Measurements from ENCODE around the gene RBBP5.

Gene RBBP5

GRCh38 chr1:205141236-205142101 lies 19.7 kb upstream of the RBBP5 start:
- Histone ChIP-seq H3K14ac (ENCODE audit: low read length) (no peak overlapping the region), H3K79me1 (ENCODE audit: low read depth, low read length) (no peaks in the 10 kb centered on the region), H3K18ac (ENCODE audit: low read length) (no peak overlapping the region), H3K23ac (ENCODE audit: low read depth, low read length, poor library complexity) (no peak overlapping the region), H3K9me3 (replicated peaks in 1 of 2; ENCODE audit: control insufficient read depth in 2 of 2, insufficient read depth in 1 of 2, low read depth in 1 of 2, low read length in 2 of 2) (no peaks in the 10 kb centered on the region), H3K4me1 (ENCODE audit: control insufficient read depth in 2 of 2, insufficient read depth in 1 of 2, low read depth in 1 of 2, low read length in 2 of 2) (peaks cover 0 to 4% of the 10 kb centered on the region in 2 donors), H4K8ac (ENCODE audit: low read depth, low read length) (no peak overlapping the region), H3K9ac (ENCODE audit: low read depth, low read length, poor library complexity) (peak overlapping the region; percentile 74), H3K4ac (ENCODE audit: low read length) (no peak overlapping the region), H2BK5ac (ENCODE audit: low read length) (no peak overlapping the region), H4K91ac (ENCODE audit: low read depth, low read length, poor library complexity) (no peak overlapping the region), H3K36me3 (replicated peaks in 1 of 2; ENCODE audit: control insufficient read depth in 2 of 2, insufficient read depth in 2 of 2, low read length in 2 of 2) (peaks cover 0 to 2% of the 10 kb centered on the region in 2 donors), H2BK12ac (ENCODE audit: low read length) (no peak overlapping the region), H3K4me2 (ENCODE audit: insufficient read depth, low read length, poor library complexity, severe bottlenecking) (no peak overlapping the region), H2BK120ac (ENCODE audit: low read depth, low read length) (no peak overlapping the region), H2BK15ac (ENCODE audit: low read length) (no peak overlapping the region), H2AFZ (ENCODE audit: low read length) (no peak overlapping the region), H2AK5ac (ENCODE audit: low read depth, low read length) (no peak overlapping the region), H3K27me3 (ENCODE audit: control insufficient read depth in 3 of 3, insufficient read depth in 3 of 3, low read depth in 1 of 3, low read length in 3 of 3) (no peaks in the 10 kb centered on the region), H3K4me3 (ENCODE audit: low read length in 2 of 2) (no peak overlapping the region), H3K27ac (replicated peaks; ENCODE audit: low read length) (no peak overlapping the region)
- DNase-seq (ENCODE audit: low spot score) = peak; percentile 69
- no CpG with 5 or more reads among the region's 12 CpGs for WGBS, 2 donors (ENCODE audit: extremely low coverage in 2 of 2, insufficient read length in 2 of 2, insufficient replicate concordance in 1 of 2)

GRCh38 chr1:205140113-205140512 lies 18.3 kb upstream of the RBBP5 start:
- Histone ChIP-seq H4K91ac (ENCODE audit: low read depth, low read length, poor library complexity) (no peak overlapping the region), H2BK5ac (ENCODE audit: low read length) (no peak overlapping the region), H3K4me1 (ENCODE audit: control insufficient read depth in 2 of 2, insufficient read depth in 1 of 2, low read depth in 1 of 2, low read length in 2 of 2) (peaks cover 0 to 4% of the 10 kb centered on the region in 2 donors), H3K4me2 (ENCODE audit: insufficient read depth, low read length, poor library complexity, severe bottlenecking) (no peak overlapping the region), H2AFZ (ENCODE audit: low read length) (no peak overlapping the region), H3K14ac (ENCODE audit: low read length) (no peak overlapping the region), H3K27ac (replicated peaks; ENCODE audit: low read length) (no peak overlapping the region), H3K27me3 (ENCODE audit: control insufficient read depth in 3 of 3, insufficient read depth in 3 of 3, low read depth in 1 of 3, low read length in 3 of 3) (no peaks in the 10 kb centered on the region), H3K18ac (ENCODE audit: low read length) (no peak overlapping the region), H2BK12ac (ENCODE audit: low read length) (no peak overlapping the region), H3K9ac (ENCODE audit: low read depth, low read length, poor library complexity) (no peak overlapping the region), H3K9me3 (replicated peaks in 1 of 2; ENCODE audit: control insufficient read depth in 2 of 2, insufficient read depth in 1 of 2, low read depth in 1 of 2, low read length in 2 of 2) (no peaks in the 10 kb centered on the region), H4K8ac (ENCODE audit: low read depth, low read length) (no peak overlapping the region), H2BK15ac (ENCODE audit: low read length) (no peak overlapping the region), H3K4ac (ENCODE audit: low read length) (no peak overlapping the region), H2BK120ac (ENCODE audit: low read depth, low read length) (no peak overlapping the region), H3K4me3 (ENCODE audit: low read length in 2 of 2) (no peak overlapping the region), H2AK5ac (ENCODE audit: low read depth, low read length) (no peak overlapping the region), H3K79me1 (ENCODE audit: low read depth, low read length) (no peaks in the 10 kb centered on the region), H3K23ac (ENCODE audit: low read depth, low read length, poor library complexity) (no peak overlapping the region), H3K36me3 (replicated peaks in 1 of 2; ENCODE audit: control insufficient read depth in 2 of 2, insufficient read depth in 2 of 2, low read length in 2 of 2) (no peaks in the 10 kb centered on the region)
- DNase-seq (ENCODE audit: low spot score) = no peak
- no CpG with 5 or more reads among the region's 4 CpGs for WGBS, 2 donors (ENCODE audit: extremely low coverage in 2 of 2, insufficient read length in 2 of 2, insufficient replicate concordance in 1 of 2)

- Histone ChIP-seq H2BK120ac (ENCODE audit: low read depth, low read length) (no peak overlapping the region), H3K9ac (ENCODE audit: low read depth, low read length, poor library complexity) (no peak overlapping the region), H2AK5ac (ENCODE audit: low read depth, low read length) (no peak overlapping the region), H3K36me3 (replicated peaks in 1 of 2; ENCODE audit: control insufficient read depth in 2 of 2, insufficient read depth in 2 of 2, low read length in 2 of 2) (no peaks in the 10 kb centered on the region), H3K4ac (ENCODE audit: low read length) (no peak overlapping the region), H4K91ac (ENCODE audit: low read depth, low read length, poor library complexity) (no peak overlapping the region), H2BK15ac (ENCODE audit: low read length) (no peak overlapping the region), H3K27me3 (ENCODE audit: control insufficient read depth in 3 of 3, insufficient read depth in 3 of 3, low read depth in 1 of 3, low read length in 3 of 3) (no peaks in the 10 kb centered on the region), H3K23ac (ENCODE audit: low read depth, low read length, poor library complexity) (no peak overlapping the region), H3K4me1 (ENCODE audit: control insufficient read depth in 2 of 2, insufficient read depth in 1 of 2, low read depth in 1 of 2, low read length in 2 of 2) (no peaks in the 10 kb centered on the region), H3K4me2 (ENCODE audit: insufficient read depth, low read length, poor library complexity, severe bottlenecking) (no peak overlapping the region), H2BK5ac (ENCODE audit: low read length) (no peak overlapping the region), H2BK12ac (ENCODE audit: low read length) (no peak overlapping the region), H3K79me1 (ENCODE audit: low read depth, low read length) (no peaks in the 10 kb centered on the region), H3K18ac (ENCODE audit: low read length) (no peak overlapping the region), H2AFZ (ENCODE audit: low read length) (no peak overlapping the region), H3K27ac (replicated peaks; ENCODE audit: low read length) (no peak overlapping the region), H3K4me3 (ENCODE audit: low read length in 2 of 2) (no peak overlapping the region), H4K8ac (ENCODE audit: low read depth, low read length) (no peak overlapping the region), H3K14ac (ENCODE audit: low read length) (no peak overlapping the region), H3K9me3 (replicated peaks in 1 of 2; ENCODE audit: control insufficient read depth in 2 of 2, insufficient read depth in 1 of 2, low read depth in 1 of 2, low read length in 2 of 2) (no peaks in the 10 kb centered on the region)
- DNase-seq (ENCODE audit: low spot score) = no peak
- no CpG with 5 or more reads among the region's 3 CpGs for WGBS, 2 donors (ENCODE audit: extremely low coverage in 2 of 2, insufficient read length in 2 of 2, insufficient replicate concordance in 1 of 2)
Measured at GRCh38 chr1:205137901-205138300, 16.1 kb upstream of the RBBP5 start.

GRCh38 chr1:205133287-205133686 lies 11.5 kb upstream of the RBBP5 start:
- Histone ChIP-seq H3K36me3 (replicated peaks in 1 of 2; ENCODE audit: control insufficient read depth in 2 of 2, insufficient read depth in 2 of 2, low read length in 2 of 2) (no peaks in the 10 kb centered on the region), H3K4me3 (ENCODE audit: low read length in 2 of 2) (no peak overlapping the region), H3K4ac (ENCODE audit: low read length) (no peak overlapping the region), H3K14ac (ENCODE audit: low read length) (no peak overlapping the region), H2AK5ac (ENCODE audit: low read depth, low read length) (no peak overlapping the region), H3K23ac (ENCODE audit: low read depth, low read length, poor library complexity) (no peak overlapping the region), H2BK12ac (ENCODE audit: low read length) (no peak overlapping the region), H3K27me3 (ENCODE audit: control insufficient read depth in 3 of 3, insufficient read depth in 3 of 3, low read depth in 1 of 3, low read length in 3 of 3) (no peaks in the 10 kb centered on the region), H3K4me2 (ENCODE audit: insufficient read depth, low read length, poor library complexity, severe bottlenecking) (no peak overlapping the region), H3K9me3 (replicated peaks in 1 of 2; ENCODE audit: control insufficient read depth in 2 of 2, insufficient read depth in 1 of 2, low read depth in 1 of 2, low read length in 2 of 2) (no peaks in the 10 kb centered on the region), H2BK5ac (ENCODE audit: low read length) (no peak overlapping the region), H4K91ac (ENCODE audit: low read depth, low read length, poor library complexity) (no peak overlapping the region), H2BK120ac (ENCODE audit: low read depth, low read length) (no peak overlapping the region), H2AFZ (ENCODE audit: low read length) (no peak overlapping the region), H4K8ac (ENCODE audit: low read depth, low read length) (no peak overlapping the region), H3K27ac (replicated peaks; ENCODE audit: low read length) (no peak overlapping the region), H3K4me1 (ENCODE audit: control insufficient read depth in 2 of 2, insufficient read depth in 1 of 2, low read depth in 1 of 2, low read length in 2 of 2) (no peaks in the 10 kb centered on the region), H3K9ac (ENCODE audit: low read depth, low read length, poor library complexity) (no peak overlapping the region), H3K79me1 (ENCODE audit: low read depth, low read length) (no peaks in the 10 kb centered on the region), H2BK15ac (ENCODE audit: low read length) (no peak overlapping the region), H3K18ac (ENCODE audit: low read length) (no peak overlapping the region)
- no peak for DNase-seq (ENCODE audit: low spot score)
- no CpG with 5 or more reads among the region's 1 CpG for WGBS, 2 donors (ENCODE audit: extremely low coverage in 2 of 2, insufficient read length in 2 of 2, insufficient replicate concordance in 1 of 2)

Data from neuronal stem cell (in vitro differentiated cells).